Left renal pelvis (tissue), 4 donors: ENCODE measurements around the gene A3GALT2. TPM values are rescaled to one million over a fixed set of nuclear protein-coding genes. Genes with fewer than 3 reads are reported as not detected.

Source experiments
- DNase-seq, 4 donors: peaks; one replicate each; pipeline ENCODE4 v3.0.0-alpha.2; 2013; ENCODE audit warnings: low read depth in 4 of 4, low spot score in 3 of 4
- polyA plus RNA-seq, 4 donors: library from polyadenylated mRNA; unstranded; fragments of 120-200 nt; gene quantifications; one replicate each; pipeline ENCODE4 v1.2.1, GENCODE V29; 2013; ENCODE audit not compliant: insufficient read length in 4 of 4

A3GALT2 gene
- polyA plus RNA-seq, 4 donors = 0.12 TPM; not detected in 3

DNA sequence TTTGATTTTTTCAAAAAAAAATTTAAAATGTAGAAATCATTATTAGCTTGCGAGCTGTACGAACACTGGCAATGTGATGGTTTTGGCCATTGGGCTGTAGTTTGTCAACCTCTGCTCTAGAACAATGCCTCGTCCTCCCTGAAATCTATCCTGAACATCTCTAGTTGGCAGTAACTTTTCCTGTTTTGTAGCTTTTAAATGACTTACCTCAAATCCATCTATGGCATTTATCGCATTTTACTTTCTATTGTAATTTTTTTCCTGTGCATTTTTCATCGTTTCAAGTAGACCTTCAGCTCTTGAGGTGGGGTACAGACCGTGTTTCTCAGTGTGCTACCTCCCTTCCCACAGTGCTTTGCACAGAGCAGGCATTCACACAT lies 30.4 kb upstream of the A3GALT2 start:
- DNase-seq = no peak

DNA sequence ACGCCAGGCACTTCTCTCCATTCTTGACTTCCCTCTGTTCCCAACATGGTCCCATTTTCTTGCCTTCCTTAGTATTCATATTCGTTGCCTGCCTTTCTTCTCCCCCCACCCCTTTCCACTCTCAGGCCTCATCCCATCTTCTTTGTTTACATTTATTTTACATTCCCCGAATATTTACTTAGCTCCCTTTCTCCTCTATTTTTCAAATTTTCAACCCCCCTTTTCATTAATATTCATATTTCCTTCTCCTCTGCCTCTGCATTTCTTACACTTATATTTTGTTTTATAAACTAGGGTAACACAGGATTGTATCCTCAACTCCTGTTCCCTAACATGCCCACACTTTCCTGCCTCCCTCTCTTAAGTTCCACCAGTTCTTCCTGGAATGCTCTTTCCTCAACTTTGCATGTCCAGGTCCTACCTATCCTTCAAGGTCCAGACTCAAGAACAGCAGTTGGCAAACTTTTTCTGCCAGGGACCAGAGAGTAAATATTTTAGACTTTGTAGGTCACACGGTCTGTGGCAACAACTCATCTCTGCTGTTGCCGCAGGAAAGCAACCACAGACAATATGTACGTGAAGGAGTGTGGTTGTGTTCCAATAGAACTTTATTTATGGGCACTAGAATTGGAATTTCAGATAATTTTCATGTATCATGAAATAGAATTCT lies 29.8 kb upstream of the A3GALT2 start:
- no peak for DNase-seq

DNA sequence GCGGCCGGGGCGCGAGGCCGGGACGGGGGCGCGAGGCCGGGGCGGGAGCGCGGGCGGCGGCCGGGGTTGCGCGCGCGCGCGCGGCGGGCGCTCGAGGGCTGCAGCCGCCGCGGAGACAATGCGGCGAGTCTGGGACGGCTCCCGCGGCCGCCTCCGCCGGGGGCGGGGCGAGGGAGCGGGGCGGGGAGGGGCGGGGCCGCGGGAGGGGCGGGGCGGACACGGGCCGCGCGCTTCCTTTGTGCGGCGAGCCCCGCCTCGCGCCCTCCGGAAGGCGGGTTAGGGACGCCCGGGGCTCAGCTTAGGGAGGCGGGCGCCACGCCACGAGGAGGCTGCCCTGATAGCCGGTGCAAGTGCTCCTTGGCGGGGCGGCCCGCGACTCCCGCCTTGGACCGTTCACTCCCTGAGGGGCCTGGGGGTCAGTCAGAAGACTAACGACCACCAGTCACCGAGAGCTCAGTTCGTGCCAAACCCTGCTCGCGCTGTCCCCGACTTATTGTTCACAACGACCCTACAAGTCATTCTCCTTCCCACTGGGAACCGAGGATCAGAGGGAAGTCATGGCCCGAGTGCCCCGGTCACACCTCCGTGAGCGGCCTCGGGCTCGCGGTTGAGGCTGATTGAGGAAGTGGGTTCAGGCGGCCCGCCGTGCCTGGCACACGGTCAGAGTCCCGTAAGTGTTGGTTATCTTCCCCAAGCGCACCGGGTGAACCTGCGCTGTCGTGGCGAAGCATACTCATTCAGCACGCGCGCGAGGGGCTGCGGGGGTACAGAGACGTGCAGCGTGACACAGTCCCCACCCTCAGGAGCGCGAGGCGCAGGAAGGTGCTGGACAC lies 29.1 kb upstream of the A3GALT2 start:
- peak in 2 of 4 donors; percentile 75 to 76 for DNase-seq

DNA sequence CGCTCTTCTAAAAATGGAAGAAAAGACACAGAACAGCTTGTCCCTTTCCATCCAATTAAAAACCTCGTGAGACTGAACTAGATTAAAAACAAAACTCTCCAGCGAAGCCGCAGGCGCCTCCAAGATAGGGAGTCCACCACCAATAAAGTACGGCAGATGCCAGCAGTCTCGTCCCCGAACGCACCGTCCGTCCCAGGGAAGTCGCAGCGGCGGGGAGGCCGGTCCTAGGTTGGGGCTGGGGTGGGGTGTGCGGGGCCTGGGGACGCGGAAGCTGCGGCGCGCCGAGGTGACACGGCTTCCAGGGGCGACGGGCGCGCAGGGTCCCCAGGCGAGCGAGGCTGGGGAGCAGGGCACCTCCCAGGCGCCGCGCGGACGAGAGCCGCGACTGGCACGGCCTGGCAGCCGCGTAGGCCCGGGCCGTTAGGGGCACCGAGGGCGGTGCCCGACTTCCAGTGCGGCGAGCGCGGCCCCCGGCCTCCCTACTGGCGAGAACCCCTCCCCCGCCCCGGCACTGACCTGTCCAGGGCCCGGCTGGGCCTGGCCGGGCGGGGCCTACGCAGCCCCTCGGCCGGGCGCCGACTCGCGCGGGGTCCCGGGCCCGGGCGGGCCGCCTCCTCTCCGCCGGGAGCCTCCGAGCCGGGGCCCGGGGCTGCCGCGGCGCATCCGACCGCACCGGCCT lies 28.3 kb upstream of the A3GALT2 start:
- DNase-seq = no peak

DNA sequence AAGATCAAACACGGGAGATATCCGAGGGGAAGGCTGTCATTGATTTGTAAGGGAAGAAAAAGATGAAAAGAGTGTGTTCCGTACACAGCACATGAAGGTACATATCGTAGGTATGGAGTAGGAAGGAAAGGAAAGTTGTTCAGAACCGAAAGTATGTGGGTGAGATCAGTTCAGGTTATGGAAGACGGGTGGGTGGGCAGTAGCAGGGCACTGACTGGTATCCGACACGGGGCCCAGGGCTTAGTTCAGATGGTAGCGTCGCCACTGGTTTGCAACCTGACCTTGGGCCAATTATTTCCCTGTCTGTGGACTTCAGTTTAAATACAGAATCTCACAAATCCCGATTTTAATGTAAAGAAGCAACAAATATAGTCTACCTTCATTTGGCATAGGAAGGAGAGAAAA lies 27.8 kb upstream of the A3GALT2 start:
- no peak for DNase-seq

DNA sequence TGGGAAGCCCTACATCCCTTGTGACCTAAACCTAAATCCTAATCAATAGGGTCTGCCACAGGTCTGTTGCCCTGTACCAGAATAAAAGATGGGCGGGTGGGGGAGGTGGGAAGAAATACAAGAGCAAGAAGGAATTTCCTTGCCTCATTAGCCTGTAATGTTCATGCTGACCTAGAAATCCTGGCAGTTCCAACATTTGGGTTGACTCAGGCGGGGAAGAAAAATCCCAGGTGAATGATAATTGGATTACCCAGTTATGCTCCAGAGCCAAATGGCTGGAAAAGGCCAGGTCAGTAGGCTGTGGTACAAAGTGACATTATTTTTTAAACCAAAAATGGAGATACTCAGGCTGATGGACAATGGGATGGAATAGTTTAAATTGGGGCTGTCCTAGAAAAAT lies 27.3 kb upstream of the A3GALT2 start:
- no peak for DNase-seq

DNA sequence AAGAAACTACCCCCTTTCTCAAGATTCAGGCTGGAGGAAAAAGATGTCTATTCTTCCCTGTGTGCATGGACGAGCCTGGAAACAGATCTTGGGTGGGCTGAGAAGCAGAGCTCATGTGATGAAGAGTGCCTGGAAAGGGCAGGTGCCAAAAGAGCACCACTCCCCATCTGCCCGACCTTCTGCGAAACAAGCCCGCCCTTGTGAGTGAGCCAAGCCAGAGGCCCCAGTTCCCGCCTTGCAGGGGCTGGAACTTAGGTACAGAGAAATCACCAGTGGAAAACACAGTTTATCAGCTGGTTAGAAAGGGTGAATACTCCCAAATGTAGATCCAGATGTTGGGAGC lies 26.7 kb upstream of the A3GALT2 start:
- no peak for DNase-seq

DNA sequence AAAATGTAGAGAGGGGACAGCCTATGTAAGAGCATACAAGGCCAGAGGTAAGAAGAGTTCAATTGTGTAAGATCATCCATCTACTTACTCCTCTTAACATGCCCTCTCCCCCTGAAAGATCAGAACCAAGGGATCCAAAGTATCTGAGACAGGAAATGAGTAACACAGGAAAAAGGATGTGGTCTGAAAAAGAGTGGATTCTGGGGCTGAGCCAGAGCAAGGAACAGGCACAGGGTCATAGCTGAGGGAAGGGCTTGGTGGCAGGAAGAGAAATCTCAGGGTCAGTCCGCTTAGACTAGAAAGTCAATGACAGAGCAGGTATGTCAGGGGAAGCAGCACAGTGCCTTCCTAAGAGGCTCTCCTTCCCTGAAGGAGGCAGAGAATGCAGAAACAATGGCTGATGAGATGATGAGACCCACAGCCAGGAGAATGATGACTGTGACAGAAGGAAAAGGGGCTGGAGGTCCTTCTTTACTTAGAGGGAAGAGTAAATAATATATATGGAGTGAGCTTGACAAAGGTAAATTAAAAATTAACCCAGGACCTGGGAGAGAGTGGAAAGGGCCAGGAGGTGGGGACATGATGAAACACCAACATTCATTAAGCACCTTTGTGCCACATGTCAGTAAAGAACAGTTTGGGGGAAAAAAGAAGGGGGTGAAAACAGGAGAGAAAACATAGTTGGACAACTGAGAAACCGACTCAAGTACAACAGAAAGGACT lies 26.2 kb upstream of the A3GALT2 start:
- no peak for DNase-seq

DNA sequence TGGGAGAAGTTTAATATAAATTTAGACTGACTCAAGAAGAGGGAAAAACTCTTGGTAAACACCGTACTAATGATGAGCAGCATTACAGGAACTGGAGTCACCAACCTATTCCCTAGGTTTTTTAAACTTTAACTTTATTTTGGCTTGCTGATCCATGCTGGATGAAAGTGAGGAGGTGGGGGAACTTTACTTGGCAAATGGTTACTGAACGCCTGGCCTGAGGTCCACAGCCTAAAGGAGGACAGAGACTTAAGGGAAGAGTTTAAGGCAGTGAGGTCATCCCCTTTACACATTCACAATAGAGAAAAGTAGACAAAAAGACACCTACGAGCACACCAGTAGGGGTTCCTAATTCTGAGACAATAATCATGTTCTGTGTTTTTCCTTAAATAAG lies 25.6 kb upstream of the A3GALT2 start:
- no peak for DNase-seq

DNA sequence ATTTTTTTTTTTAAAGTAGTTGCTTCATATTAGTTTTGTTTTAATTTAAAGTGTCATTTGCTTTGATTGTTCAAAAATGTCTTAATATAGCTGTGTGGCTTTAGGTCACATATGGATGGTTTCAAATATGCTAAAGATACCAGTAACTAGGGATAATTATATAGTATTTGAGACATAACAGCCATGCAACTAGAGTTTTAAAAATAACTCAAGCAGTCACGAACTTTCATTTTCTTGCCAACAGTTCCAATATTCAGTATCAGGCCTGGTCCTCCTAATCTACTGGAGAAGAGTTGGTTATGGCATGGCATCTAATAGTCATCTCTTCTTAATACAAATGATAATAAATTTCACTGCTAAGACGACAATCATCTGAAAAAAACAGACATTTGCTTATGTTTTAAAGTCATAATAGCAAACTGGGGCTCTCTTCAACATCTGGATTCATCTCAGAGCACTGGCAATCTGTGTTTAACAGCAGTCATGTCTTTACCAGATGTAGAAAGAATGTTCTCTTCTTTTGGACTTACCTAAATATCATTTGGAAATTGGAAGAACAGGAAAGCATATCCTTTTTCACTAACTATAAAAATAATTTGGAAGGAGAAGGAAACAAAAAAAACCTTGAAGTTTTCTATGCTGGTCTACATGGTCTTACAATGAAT lies 24.1 kb upstream of the A3GALT2 start:
- DNase-seq = no peak

DNA sequence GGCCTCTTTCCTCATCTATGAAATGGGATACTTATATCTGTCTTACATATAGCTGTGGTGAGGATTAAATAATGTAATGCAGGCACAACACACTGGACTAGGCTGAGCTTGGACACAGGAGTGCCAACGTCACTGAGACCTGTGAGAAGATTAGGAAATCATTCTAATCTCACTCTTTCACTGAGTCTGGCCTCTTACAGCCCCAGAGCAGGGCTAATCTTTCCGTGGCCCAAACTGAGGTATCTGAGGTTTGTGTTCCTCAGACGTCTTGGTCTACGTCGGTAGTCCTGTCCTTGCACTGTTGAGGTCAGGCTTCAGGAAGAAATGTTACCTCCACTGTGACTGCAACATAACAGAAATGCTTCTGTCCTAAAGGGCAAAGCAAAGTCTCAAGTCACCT lies 22.6 kb upstream of the A3GALT2 start:
- DNase-seq = no peak

DNA sequence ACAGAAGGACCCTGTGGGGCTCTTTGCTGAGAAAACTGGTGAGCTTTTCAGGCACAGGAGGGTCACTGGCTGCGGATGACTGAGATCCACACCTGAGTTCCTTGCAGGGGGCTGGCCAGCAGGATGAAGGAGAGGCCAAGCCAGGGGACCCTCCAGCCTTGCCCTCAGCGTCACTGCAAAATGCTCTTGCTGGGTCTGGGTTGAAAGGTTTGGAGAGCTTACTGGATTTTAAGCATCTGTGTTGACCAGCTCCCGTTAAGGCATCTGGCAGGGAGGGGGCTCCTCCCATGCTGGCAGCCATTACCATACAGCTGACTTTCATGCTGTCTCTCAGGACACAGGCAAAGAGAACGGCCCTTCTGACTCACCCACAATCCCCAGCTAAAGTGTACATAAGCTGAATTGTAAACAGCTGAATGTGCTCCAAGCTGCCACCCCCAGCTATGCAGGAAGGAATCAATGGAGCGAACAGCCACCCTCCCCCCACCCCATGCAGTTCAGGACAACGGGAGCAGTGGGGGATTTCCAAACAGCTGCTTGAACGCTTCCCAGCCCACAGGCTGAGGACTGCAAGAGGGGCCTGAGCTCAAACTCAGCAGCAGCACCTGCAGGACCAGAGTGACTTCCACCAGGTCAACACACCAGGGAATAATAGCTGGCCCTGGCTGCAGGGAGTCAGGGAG lies 21.3 kb upstream of the A3GALT2 start:
- DNase-seq = peak in 1 of 4 donors; percentile 73

DNA sequence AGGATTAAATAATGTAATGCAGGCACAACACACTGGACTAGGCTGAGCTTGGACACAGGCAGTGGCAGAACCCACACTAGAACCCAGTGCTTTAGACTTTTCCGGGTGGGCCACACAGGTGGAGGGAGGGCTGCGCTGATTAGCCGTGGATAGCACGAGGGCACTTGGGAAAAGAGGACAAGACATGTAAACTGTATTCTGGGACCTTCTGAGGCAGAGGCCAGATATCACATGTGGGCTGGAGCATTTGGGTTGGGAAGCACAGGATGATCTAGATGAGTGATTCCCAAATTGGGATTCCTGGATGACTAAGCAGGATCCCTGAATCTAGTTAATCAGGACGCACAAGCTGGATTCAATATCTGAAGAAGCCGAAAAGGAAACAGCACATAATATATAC lies 20.3 kb upstream of the A3GALT2 start:
- DNase-seq = no peak

DNA sequence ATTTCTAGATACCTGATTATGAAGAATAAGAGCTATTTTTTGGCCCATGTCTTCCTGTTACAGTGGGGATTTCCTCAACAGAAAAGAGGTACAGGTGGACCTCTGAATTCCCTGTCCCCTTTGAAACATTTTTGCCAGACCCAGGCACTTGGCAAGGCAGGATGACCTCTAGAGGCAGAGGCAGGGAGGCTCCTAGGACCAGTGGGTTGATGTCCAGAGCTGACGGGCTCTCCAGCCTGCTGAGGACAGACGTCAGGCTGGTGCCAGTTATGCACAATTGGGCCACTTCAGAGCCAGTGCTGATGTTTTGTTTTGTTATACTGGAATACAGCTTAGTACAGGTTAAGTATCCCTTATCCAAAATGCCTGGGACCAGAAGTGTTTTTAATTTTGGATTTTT lies 18.5 kb upstream of the A3GALT2 start:
- DNase-seq = no peak

DNA sequence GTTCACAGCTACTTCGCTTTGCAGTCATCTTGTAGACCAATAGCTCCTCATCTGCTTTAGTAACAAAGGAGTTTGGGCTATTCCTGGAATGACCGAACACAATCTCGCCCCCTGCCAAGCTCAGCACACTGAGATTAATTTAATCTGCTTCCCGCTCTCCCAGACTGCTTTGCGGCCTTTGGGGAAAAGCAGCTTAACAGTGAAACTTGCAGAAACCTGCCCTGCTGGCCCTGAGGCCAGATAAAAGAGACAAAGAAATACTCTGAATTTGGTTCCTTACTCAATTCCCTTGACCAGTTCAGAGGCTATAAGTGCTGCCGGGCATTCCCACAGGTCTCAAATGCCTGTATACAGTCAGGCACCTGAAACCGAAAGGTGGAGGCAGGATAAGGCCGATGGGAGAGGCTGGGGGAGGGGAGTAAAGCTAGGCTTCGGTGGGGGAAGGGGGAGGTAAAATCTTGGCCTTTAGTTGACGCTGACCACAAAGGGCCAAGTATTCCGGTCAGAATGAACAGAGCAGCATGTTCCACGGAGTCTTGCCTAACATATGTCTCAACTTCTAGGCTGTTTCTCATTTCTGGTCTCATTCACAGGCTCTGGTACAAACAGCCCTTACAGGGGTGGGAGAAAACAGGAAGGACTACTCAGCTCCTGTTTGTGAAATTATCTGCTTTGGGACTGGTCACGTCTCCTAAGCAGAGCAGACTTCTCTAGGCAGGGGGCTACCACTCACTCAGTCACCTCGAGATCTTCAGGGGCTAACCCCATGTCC lies 17.7 kb upstream of the A3GALT2 start:
- DNase-seq = no peak

DNA sequence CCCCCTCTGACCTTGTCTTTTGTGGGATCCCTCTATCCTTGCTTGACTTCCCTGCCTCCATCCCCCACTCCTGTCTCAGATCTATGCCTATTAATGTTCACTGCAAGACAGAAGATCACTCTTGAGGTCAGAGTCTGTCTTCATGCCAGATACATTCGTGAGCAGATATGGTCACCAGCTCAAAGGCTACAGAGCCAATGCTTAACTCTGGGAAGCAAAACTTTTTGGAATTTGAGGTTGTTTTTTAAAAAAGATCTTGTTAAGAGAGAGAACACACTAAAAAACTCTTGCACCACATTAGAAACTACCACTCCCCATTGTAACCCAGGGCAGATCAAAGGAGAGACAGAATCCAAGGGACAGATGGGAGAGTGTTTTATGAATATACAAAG lies 17.1 kb upstream of the A3GALT2 start:
- no peak for DNase-seq

DNA sequence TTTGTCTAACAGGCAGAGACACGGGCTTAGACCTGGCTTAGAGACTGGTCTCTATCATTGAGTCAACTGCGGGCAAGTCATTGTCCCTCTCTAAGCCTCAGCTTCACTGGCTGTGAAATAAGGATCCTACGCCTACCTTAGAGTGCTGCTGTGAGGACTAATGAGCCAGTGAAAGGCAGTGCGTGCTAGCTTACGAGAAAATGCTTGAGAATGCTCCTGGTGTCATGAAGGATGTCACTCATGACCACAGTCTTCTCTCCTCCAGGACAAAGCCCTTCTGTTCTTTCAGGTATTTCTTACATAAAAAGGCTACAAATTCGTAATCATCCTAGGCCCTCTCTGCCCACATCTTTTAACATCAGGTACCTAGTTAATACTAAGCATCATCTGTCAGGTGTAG lies 16.5 kb upstream of the A3GALT2 start:
- DNase-seq = no peak

DNA sequence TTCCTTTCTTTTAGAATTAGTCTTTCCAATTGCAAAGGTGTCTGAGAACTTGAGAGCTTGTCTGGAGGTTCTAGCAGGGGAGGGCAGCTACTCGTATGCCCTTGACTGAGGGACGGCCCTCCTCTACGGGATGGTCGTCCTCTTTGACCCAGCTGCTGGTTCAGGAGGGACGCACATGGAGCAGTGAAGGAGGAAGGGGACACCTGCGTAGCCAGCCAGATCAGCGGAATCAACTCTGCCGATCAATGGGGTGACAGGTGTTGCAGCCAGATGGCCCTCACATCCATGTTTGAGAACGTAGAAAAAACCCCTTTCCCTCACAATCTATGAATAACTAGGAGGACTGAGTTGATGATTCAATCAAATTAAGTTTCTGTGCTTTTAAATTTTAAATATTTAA lies 15.7 kb upstream of the A3GALT2 start:
- no peak for DNase-seq

DNA sequence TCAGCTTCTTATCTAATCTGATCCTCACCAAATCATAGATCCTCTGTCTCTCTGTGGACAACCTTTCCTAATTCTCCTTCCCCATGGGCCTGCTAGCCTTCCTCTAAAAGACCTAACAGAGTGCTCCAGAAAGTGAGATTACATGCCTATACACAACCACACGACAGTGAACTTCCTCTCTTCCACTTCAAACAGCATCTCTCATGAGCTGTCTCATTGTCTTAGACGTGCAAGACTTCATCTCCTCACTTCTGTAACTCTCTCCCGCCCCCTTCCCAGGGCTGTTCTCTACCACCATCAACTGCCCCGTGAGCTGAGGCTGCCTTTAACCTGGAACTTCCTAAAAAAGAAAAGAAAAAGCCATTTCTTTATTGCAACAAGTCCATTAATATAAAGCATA lies 14.1 kb upstream of the A3GALT2 start:
- DNase-seq = no peak
